ENCODE data around the gene PRSS53.

- TF ChIP-seq STAT3 (IDR thresholded peaks at IDR 0.05; ENCODE audit: low read depth, low read length) (no peak), TAF1 (IDR thresholded peaks at IDR 0.05; ENCODE audit: borderline replicate concordance, low read depth, low read length) (no peak)
Measured at GRCh38 chr16:31055613-31056012, 33.1 kb downstream of the PRSS53 start.

All from GM12878 (cell line).